CD4-positive, alpha-beta T cell treated with Interleukin-2 at 100 ng/mL for 4 hours (primary cell): ENCODE measurements around the gene HYAL2.
"Not testable (repeated sequence)": the region's sequence is repeated elsewhere in the genome, so short reads cannot be mapped to it uniquely, and the experiment has no call there.

Source experiments
- DNase-seq: peaks from one replicate; pipeline ENCODE4 v3.0.0-alpha.2; 2020; ENCODE audit warnings: low spot score

Gene HYAL2

DNA sequence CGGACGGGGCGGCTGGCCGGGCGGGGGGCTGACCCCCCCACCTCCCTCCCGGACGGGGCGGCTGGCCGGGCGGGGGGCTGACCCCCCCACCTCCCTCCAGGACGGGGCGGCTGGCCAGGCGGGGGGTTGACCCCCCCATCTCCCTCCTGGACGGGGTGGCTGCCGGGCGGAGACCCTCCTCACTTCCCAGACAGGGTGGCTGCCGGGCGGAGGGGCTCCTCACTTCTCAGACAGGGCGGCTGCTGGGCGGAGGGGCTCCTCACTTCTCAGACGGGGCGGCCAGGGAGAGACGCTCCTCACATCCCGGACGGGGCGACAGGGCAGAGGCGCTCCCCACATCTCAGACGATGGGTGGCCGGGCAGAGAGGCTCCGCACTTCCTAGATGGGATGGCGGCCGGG is 10.5 kb downstream of the HYAL2 start:
- DNase-seq: not testable (repeated sequence)

DNA sequence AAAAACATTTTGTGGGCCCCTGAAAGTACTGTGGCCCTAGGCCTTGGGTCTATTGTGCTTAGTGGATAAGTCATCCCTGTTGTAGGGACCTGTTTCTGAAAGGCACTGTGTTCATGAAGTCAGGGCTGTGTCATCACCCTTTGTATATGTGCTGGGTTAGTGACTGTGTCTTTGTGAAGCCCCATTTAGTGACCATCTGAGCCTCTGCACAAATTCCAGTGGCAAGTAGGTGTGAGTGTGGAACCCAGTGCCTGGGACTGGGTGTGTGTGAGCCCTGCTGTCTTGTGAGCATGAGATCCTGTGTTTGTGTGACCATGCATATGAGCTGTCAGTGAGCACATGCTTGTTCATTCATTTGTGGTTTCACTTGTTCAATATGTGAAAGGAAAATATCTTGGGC is 17.9 kb downstream of the HYAL2 start:
- no peak for DNase-seq

GRCh38 chr3:50303013-50303815 is 19.3 kb downstream of the HYAL2 start, which contains the start of gene HYAL1:
HYAL1 (minus strand) TSS chr3:50303574; CDS start chr3:50302956, 618 bp downstream.
- DNase-seq: no peak

GRCh38 chr3:50302095-50303012 is 20.2 kb downstream of the HYAL2 start:
- DNase-seq: no peak

DNA sequence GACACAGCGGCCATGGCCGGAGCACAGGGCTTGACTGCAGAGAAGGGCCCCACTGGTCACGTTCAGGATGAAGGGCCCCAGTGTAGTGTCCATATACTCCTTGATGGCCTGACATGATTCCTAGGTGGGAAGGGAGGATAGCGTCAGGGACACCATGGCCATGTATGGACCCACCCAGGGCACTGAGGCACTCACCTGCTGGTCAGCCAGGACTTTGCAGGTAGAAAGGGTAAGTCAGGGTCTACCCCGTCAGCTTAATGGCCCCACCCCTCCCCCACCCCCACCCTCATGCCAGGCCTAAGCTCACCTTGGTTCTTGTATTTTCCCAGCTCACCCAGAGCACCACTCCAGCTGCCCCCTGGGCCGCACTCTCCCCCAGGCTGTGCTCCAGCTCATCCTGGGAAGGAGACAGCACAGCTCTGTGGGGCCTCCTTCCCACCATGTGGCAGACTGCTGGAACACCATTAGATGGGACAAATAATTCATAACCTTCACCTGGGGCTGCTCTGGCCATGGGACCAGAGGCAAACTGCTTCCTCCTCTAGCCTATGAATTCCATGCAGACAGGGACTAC is 21.8 kb downstream of the HYAL2 start:
- DNase-seq: no peak

DNA sequence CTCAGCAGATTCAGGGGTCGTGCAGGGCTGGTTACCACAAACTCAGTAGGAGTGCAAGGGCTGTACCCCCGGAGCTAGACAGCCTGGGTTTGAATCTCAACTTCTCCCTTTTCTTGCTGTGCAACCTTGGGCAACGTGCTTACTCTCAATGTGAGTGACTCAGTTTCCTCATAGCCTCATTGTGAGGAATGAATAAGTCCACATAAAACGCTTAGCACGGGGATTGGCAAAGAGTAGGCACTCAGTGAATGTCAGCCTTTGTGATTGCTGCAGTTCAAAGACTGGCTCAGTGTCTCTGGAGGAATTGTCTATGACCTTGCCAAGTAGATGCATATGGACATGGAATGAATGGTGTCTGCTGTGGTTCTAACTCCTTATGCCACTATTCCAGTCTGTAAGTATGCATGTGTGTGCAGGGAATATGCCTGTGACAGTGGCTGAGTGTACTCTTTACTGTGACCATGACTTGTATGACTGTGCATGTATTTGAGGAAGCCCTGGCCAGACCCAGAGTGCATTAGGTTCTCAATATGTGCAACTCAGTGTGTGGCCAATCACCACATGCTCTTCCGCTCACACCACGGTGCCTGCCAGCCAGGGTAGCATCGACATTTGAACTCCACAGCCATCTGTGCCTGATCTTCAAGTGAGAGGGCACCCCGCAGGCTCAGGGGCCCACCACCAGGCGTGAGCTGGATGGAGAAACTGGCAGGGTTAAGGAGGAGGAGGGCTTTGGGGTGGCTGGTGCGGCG is 22.4 kb downstream of the HYAL2 start:
- no peak for DNase-seq

DNA sequence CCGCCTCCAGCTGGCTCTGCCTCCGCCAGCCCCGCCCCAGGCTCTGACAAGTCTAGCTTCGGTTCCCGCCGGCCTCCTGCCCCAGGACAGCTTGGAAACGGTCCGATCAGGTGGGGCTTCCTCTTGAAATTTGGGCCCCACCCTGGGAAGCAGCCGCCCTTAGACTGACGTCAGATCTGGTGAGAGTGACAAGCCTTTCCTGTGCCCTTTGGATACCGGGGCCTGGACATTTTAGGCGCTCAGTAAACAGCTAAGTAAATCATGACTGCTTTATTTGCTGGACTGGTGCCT is 23.0 kb downstream of the HYAL2 start:
- DNase-seq: no peak

DNA sequence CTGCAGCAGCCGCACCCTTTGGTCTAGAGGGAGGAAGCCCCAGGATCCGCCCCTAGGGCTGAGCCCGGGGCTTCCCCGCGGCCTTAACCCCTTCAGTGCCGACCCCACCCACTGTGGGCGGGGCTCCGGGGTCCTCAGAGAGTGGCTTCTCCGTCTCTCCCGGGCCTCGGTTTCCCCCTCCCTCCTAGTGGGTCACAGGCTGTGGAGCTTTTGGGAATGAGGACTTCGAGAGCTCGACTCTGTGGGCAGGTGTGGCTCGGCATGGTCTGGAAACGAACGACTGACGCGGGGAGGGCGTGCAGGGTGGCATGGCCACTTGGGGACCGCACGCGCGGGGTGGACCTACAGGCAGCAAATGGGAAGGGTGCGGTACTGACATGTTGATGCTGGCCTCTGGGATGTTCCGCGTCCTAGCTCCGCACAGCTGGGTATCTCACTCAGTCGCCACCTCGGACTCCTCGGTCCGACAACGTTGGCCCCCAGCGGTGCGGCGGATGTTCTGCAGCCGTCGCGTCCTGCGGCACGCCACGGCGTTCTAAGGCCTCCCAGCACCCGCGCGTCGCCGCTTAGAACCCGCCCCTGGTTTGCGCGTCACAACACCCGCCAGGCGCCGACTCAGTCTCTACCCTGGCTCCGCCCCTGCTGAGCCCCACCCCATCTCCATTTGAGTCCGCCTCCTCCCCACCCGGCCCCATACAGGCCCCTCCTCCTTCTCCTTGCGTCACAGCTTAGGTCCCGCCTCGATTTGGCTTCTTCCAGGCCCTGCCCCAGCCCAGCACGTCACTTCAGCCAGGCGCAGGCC is 23.5 kb downstream of the HYAL2 start, which contains the start of the genes HYAL3 and NAA80:
HYAL3 (minus strand) TSS at position 570 of the 802 bp plus-strand sequence. CDS start 3,803 bp downstream, outside the sequence.
NAA80 (minus strand) TSS at position 570 of the 802 bp plus-strand sequence. CDS start 1,942 bp downstream, outside the sequence.
- peak; percentile 99 for DNase-seq

DNA sequence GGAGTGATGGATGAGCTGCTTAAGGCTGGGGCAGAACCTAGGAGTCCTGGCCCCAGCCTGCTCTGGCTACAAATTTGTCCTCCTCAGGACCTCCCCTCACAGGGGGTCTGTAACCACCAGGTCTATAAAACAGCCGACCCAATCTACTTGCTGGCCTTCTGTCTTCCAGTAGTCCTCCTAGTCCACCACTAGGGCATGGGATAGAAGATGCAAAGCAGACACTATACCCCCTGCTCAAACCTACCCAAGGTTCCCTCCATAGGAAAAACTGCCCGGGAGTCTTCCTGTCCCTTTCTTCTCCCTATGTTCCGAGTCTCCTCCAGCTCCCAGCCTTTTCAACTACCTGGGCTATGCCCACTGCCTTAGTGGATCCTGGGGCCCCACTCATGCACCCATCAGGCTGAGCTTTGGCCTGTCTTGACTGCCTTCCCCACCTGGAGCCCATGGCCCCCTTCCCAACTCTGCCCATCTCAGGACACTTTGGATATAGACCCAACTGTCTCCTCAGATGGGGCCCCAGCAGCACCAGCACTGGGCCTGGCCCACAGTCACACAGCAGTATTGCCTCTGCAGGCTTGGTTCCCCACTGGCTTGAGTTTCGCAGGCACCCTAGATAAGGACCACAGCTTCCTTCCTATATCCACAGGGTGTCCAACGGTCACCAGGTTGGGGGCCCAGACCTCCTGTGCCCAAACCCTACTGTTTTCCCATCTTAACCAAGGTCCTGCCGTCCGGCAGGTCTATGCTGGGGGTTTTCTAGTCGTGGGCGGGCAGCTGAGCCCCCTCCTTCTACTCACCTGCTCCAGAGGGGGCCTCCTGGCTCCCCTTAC is 24.4 kb downstream of the HYAL2 start:
- no peak for DNase-seq

DNA sequence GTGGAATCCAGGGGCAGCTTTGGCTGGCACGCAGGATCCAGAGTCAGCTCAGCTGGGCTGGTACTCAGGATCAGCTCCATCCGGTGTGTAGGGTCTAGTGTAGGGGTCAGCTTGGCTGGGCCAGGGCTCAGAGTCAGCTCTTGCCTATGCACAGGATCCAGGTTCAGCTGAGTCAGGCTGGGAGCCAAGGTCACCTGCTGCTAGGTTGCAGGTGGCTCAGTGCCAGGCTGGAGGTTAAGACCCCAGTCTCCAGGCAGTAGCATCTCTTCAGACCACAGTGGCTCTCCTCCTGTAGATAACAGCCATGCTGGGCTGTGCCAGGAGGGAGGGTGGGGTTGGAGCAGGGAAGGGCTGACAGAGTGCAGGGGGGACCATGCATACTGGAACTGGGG is 25.2 kb downstream of the HYAL2 start:
- no peak for DNase-seq

DNA sequence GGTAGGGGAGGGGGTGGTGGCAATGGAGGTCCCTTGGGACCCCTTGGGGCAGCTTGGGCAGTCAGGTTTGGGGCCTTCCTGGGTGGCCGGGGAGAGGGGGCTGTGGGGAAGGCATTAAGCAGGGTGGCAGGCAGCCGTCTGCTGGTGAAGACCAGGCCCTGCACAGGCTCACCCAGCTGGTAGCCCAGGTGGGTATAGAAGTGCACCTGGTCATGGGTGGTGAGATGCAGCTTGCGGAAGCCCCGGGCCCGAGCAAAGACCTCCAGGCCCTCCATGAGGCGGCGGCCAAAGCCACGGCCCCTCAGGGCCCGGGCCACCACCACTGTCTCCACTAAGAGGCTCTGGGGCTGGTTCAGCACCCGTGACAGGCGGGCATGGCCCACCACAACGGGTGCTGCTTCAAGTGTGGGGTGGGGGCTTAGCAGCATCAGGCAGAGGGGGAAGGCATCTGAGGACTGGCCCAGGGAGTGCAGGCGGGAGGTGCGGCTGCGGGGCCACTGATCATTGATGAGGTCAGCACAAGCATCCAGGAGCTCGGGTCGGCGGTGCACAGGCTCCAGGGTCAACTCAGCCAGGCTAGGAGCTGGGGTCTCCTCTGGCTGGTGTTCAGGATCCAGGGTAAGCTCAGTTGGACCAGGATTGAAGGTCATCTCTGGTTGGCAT is 25.7 kb downstream of the HYAL2 start:
- DNase-seq: no peak

DNA sequence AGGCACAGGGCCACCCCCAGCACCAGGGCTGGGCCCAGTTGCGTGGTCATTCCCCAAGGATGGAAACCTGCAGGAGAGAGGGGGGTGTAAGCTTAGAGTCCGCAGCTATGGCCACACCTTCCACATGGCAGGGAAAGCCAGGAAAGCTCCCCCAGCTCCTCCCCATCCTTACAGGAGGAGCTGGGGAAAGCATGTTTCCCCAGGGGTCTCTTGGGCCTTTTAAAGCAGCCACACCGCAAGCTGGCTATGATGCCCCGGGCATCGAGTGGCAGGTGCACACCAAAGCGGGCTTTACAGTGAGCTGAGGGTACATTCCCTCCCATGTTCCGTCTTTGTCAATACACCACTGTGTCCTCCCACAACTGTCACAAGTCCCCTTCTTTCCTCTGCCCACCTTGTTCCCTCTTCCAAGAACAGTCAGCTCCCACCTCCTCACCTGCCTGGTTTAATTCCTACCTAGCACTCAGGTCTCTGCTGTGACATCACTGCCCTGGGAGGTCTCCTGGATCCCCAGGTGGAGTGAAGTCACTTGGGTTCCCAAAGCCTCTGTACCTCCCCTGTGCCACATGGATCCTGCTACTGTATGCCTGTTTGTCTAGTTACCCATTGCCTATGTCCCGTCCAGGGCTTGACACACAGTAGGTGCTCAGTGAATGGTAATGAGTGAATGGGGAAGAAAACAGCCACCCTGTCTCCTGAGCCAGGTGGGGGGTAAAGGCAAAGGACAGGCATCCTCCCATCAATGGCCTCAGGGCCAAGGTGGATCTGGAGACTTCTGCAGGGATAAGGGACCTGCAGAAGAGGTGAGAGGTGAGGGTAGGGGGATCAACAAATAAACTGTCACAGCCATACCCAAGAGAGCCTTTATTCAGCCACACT is 26.8 kb downstream of the HYAL2 start:
- no peak for DNase-seq

DNA sequence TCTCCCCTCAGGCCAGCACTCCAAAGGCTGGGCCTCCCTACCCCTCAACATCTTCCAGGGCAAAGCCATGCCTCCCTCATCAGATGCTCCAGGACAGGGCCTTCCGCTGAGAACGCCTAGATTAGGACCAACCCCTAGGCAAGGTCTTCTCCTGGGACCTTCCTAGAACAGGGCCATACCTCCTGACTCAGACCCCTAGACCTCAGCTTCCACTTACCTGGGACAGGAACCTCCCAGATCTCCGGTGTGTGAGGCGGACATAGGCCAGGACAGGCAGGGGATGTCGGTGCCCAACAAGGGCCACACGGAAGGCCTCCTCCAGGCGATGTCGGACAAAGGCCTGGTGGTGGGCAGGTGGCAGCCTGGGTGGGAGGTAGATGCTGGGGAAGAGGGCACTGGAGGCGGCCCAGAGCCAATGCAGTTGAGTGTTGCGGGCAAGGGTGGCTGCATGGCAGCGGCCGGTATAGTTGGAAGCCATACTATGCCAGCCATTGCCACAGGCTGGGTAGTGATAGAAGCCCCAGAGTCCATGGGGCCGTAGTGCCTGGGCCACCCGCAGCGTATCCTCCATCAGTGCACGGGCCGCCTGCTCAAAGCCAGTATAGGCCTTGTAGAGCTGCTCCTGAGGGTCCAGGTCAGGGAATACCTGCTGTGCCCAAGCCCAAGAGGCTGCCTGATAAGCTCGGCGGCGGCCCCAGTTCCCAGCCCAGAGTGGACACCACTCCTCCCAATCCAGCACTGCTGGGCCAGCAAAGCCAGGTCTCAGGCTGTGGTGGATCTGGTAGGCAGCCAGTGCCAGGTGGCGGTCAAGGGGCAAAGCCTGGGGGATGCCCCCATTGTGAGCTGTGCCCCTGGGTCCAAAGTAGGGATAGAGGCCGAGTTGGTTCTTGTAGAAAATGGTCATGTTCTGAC is 27.8 kb downstream of the HYAL2 start:
- DNase-seq: no peak

- no peak for DNase-seq
Observed at GRCh38 chr3:50294089-50294488, 28.5 kb downstream of the HYAL2 start.

DNA sequence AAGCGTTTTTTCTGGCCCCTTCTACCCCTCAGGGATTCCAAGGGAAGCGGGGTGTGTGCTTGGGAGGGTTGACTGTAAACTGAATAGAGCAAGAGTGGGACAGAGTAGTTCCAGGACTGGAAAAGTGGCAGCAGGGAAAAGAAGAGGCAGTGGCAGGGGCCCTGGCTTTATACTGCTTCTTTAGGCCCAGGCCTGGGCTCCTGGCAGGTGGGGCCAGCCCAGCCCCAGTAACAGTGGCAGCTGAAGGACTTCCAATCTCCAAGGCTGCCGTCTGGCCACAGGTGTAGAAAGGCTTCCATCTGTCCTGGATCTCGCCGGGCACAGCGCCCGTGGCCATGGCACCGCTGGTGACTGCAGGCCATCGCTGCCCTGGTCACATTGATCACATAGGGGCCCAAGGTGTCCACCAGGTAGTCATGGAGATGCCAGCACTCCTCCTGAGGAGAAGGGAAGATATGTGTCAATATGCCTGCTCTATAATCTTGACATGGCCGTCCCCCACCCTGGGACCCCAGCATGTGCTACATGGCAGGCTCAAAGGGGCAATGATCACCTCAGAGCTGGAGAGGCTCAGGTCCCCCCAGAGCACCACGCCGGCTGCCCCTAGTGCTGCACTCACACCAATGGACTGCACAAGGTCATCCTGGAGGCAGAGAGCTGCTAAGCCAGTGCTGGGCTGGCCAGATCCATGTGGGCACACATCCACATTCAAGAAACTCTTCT is 29.3 kb downstream of the HYAL2 start:
- no peak for DNase-seq

DNA sequence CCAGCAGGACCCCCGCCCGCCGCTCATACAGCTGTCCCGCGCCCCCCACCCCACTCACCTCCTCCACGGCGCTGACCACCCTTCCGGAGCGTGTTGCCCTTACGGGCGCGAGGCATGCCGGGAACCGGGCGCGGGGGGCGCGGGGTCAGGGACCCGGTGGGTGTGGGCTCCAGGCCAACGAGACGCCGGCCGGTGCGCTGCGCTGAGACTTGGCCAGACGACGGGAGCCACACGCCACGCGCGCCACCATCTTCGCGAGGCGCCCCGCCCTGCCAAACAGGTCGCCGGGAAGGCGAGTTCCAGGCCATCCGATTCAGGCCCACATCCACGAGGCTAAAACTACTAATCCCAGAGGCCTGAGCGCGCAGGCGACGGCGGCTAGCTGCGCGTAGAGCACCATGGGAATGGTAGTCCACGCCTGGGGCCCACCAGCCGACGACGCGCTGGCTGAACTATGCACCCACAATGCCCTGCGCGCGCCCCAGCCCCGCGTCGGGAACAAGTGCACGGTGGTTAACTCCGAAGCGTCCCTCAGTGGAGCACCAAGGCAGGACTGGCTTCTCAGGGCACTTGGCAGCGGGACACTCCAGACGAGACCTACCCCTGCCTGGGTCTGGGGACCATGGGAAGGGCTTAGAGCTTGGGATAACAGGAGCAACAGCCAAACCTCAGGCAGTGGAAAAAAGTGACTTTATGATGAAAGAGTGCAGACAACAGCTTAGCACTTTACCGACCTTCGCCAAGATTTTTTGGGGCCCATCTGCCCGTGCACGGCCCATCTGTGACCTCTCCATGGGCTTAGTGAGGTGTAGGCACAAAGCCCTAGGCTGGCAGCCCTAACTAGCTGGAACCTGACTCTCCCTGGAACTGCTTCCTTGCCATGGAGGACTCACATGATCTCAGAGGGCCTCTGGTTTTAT is 30.1 kb downstream of the HYAL2 start, which contains the start of gene IFRD2:
IFRD2 (minus strand) TSS at position 271 of the 920 bp plus-strand sequence; CDS start at position 116, 155 bp downstream.
- peak; percentile 97 for DNase-seq
